CD14-positive monocyte (primary cell): ENCODE results near the gene FAM107B. TPM values are rescaled to one million over a fixed set of nuclear protein-coding genes. Genes with fewer than 3 reads are reported as not detected.

Experiments
- DNase-seq, 3 donors: peaks; one replicate each; pipeline ENCODE4 v3.0.0-alpha.2; 2011 to 2022
- H2AFZ ChIP-seq: 2 replicates; pipeline ENCODE4 v1.6.0; 2012; ENCODE audit warnings: mild to moderate bottlenecking, low read depth, low read length, inconsistent platforms; ENCODE audit not compliant: insufficient read depth, poor library complexity, severe bottlenecking
- H3K27ac ChIP-seq, 2 donors: 1 replicate in 1 of 2; 2 replicates in 1 of 2; pipeline ENCODE4 v1.5.1; 2012 to 2013; ENCODE audit warnings: low read length in 2 of 2, control low read depth in 1 of 2, inconsistent platforms in 1 of 2, low read depth in 1 of 2, mild to moderate bottlenecking in 1 of 2
- H3K27me3 ChIP-seq, 2 donors: one replicate each; pipeline versions ENCODE4 v1.6.0 to v1.6.1; 2011 to 2013; ENCODE audit warnings: low read length in 2 of 2; ENCODE audit not compliant: control insufficient read depth in 2 of 2, insufficient read depth in 2 of 2
- H3K36me3 ChIP-seq, 2 donors: replicated peaks in 1 of 2; 1 replicate in 1 of 2; 2 replicates in 1 of 2; pipeline versions ENCODE4 v1.5.1 to v1.6.1; 2012 to 2013; ENCODE audit warnings: low read length in 2 of 2, control low read depth in 1 of 2, inconsistent platforms in 1 of 2, mild to moderate bottlenecking in 1 of 2; ENCODE audit not compliant: insufficient read depth in 2 of 2, control insufficient read depth in 1 of 2
- H3K4me1 ChIP-seq, 2 donors: 1 replicate in 1 of 2; 2 replicates in 1 of 2; pipeline versions ENCODE4 v1.5.1 to v1.6.1; 2012 to 2013; ENCODE audit warnings: low read length in 2 of 2, control low read depth in 1 of 2, inconsistent platforms in 1 of 2, mild to moderate bottlenecking in 1 of 2, moderate library complexity in 1 of 2; ENCODE audit not compliant: insufficient read depth in 2 of 2, control insufficient read depth in 1 of 2
- H3K4me2 ChIP-seq: replicated peaks from 2 replicates; pipeline ENCODE3; 2012; ENCODE audit warnings: low read length, moderate library complexity, mild to moderate bottlenecking; ENCODE audit not compliant: poor library complexity, severe bottlenecking; ENCODE audit errors: extremely low read depth
- H3K4me3 ChIP-seq, 3 experiments: fragments of 200-600 bp in 1 of 3; sonication (generic) in 1 of 3; replicated peaks in 1 of 3; 1 replicate in 2 of 3; 2 replicates in 1 of 3; pipeline ENCODE4 v1.5.1; 2011 to 2013; ENCODE audit warnings: low read length in 3 of 3, mild to moderate bottlenecking in 3 of 3, control low read depth in 2 of 3, low read depth in 2 of 3, inconsistent platforms in 1 of 3, moderate library complexity in 1 of 3
- H3K79me2 ChIP-seq: 2 replicates; pipeline ENCODE4 v1.6.0; 2012; ENCODE audit warnings: mild to moderate bottlenecking, control low read depth, inconsistent platforms, low read length, moderate library complexity; ENCODE audit not compliant: insufficient read depth
- H3K9ac ChIP-seq: 2 replicates; pipeline ENCODE4 v1.6.0; 2017; ENCODE audit warnings: low read length, mild to moderate bottlenecking; ENCODE audit not compliant: insufficient read depth, poor library complexity, severe bottlenecking
- H3K9me3 ChIP-seq, 2 donors: replicated peaks in 1 of 2; 1 replicate in 1 of 2; 2 replicates in 1 of 2; pipeline versions ENCODE4 v1.5.1 to v1.6.1; 2012 to 2013; ENCODE audit warnings: low read length in 2 of 2, control low read depth in 1 of 2; ENCODE audit not compliant: control insufficient read depth in 1 of 2, insufficient read depth in 1 of 2
- H4K20me1 ChIP-seq: 2 replicates; pipeline ENCODE4 v1.6.0; 2012; ENCODE audit warnings: mild to moderate bottlenecking, low read length, control low read depth, moderate library complexity; ENCODE audit not compliant: insufficient read depth
- H3K27ac Mint-ChIP-seq, 7 donors: one replicate each; pipeline ENCODE4 v1.8.0; 2020; ENCODE audit warnings: mild to moderate bottlenecking in 7 of 7, mixed read lengths in 7 of 7, moderate library complexity in 6 of 7, inconsistent platforms in 2 of 7
- H3K27me3 Mint-ChIP-seq, 3 donors: one replicate each; pipeline ENCODE4 v1.8.0; 2021 to 2022; ENCODE audit warnings: low read depth in 3 of 3, mild to moderate bottlenecking in 3 of 3, mixed read lengths in 3 of 3, moderate library complexity in 3 of 3, inconsistent platforms in 1 of 3
- H3K36me3 Mint-ChIP-seq, 2 donors: one replicate each; pipeline ENCODE4 v1.8.0; 2020; ENCODE audit warnings: mixed read lengths in 2 of 2, inconsistent platforms in 1 of 2, mild to moderate bottlenecking in 1 of 2
- H3K4me1 Mint-ChIP-seq: one replicate; pipeline ENCODE4 v1.8.0; 2020; ENCODE audit warnings: mild to moderate bottlenecking, mixed read lengths
- H3K4me3 Mint-ChIP-seq, 2 donors: one replicate each; pipeline ENCODE4 v1.8.0; 2020; ENCODE audit warnings: mild to moderate bottlenecking in 2 of 2, mixed read lengths in 2 of 2, moderate library complexity in 1 of 2
- H3K9me3 Mint-ChIP-seq, 7 donors: one replicate each; pipeline ENCODE4 v1.8.0; 2020 to 2022; ENCODE audit warnings: mixed read lengths in 7 of 7, mild to moderate bottlenecking in 6 of 7, moderate library complexity in 6 of 7, inconsistent platforms in 2 of 7
- CTCF ChIP-seq: fragments of 200-600 bp; IDR thresholded peaks from one replicate; pipeline ENCODE4 v1.8.0; 2022; ENCODE audit warnings: antibody characterized with exemption, mild to moderate bottlenecking
- WGBS: methylation state at CpG from one replicate; pipeline ENCODE4 v1.1.5; 2013; ENCODE audit warnings: missing lambda C conversion rate; ENCODE audit not compliant: insufficient coverage; 5-methylcytosine and 5-hydroxymethylcytosine counted together
- intact Hi-C, 2 donors: fragments of 100-400 bp; cut with micrococcal nuclease; formaldehyde crosslinking; loops; one replicate each; pipeline versions ENCODE4 v1.15.0 to v1.15.1; 2023
- polyA plus RNA-seq, 3 donors: library from polyadenylated mRNA; depleted of rRNA in 1 of 3; unstranded in 2 of 3; stranded (reverse) in 1 of 3; fragments of 300-500 nt in 2 of 3; fragments of >200 nt in 1 of 3; fragmentation: Illumina TruSeq in 2 of 3; gene quantifications; 1 replicate in 2 of 3; 2 replicates in 1 of 3; pipeline ENCODE4 v1.2.3, GENCODE V29; 2012 to 2021

The FAM107B gene
- polyA plus RNA-seq, 3 donors: 27.2 to 68.5 (median 28.4) TPM

- H2AFZ ChIP-seq: no peak overlapping the region
- no peaks in the 10 kb centered on the region for H3K79me2 ChIP-seq
- no peak for TF ChIP-seq CTCF
- intact Hi-C loops: no loop called here
- Mint-ChIP-seq H3K9me3 (no peaks in the 10 kb centered on the region), H3K36me3 (no peaks in the 10 kb centered on the region), H3K27me3 (peaks cover 25 to 30% (median 26%) of the 10 kb centered on the region in 3 donors), H3K4me1 (no peaks in the 10 kb centered on the region), H3K4me3 (no peak overlapping the region), H3K27ac (no peak overlapping the region)
- H3K9me3 ChIP-seq: no peaks in the 10 kb centered on the region
- no peak overlapping the region for H3K27ac ChIP-seq
- peaks cover 5 to 15% of the 10 kb centered on the region in 2 donors for H3K27me3 ChIP-seq
- WGBS: 67% methylated on average over 1 of the region's 4 CpGs
- no peak overlapping the region for H3K4me2 ChIP-seq
- no peaks in the 10 kb centered on the region for H3K36me3 ChIP-seq
- no peak for DNase-seq
- H4K20me1 ChIP-seq: no peaks in the 10 kb centered on the region
- no peaks in the 10 kb centered on the region for H3K4me1 ChIP-seq
- H3K9ac ChIP-seq: no peak overlapping the region
- H3K4me3 ChIP-seq: no peak overlapping the region
Observed at GRCh38 chr10:14477408-14477710, 297.3 kb downstream of the FAM107B start.

GRCh38 chr10:14476641-14477407 lies 297.9 kb downstream of the FAM107B start:
- H3K9me3 Mint-ChIP-seq: no peaks in the 10 kb centered on the region
- Histone ChIP-seq H3K27ac (no peak overlapping the region), H3K4me1 (no peaks in the 10 kb centered on the region), H3K79me2 (no peaks in the 10 kb centered on the region), H3K4me2 (no peak overlapping the region), H3K27me3 (peaks cover 5 to 15% of the 10 kb centered on the region in 2 donors), H3K9me3 (no peaks in the 10 kb centered on the region), H3K9ac (no peak overlapping the region), H2AFZ (no peak overlapping the region), H3K4me3 (no peak overlapping the region), H4K20me1 (no peaks in the 10 kb centered on the region), H3K36me3 (no peaks in the 10 kb centered on the region)
- DNase-seq: no peak
- intact Hi-C loops: no loop called here
- H3K27me3 Mint-ChIP-seq: peaks cover 26 to 32% (median 27%) of the 10 kb centered on the region in 3 donors
- no peak for TF ChIP-seq CTCF
- no peaks in the 10 kb centered on the region for H3K4me1 Mint-ChIP-seq
- no peak overlapping the region for H3K27ac Mint-ChIP-seq
- no peak overlapping the region for H3K4me3 Mint-ChIP-seq
- WGBS: 92% methylated on average over 2 of the region's 9 CpGs
- no peaks in the 10 kb centered on the region for H3K36me3 Mint-ChIP-seq
